ENCODE measurements around the gene NDUFV3. TPM values are rescaled to one million over a fixed set of nuclear protein-coding genes. Genes with fewer than 3 reads are reported as not detected.

NDUFV3 gene
- total RNA-seq, 4 donors from 2014 or later = 41.4 to 61.0 (median 49.5) TPM

GRCh38 chr21:42880352-42880751 is 12.8 kb upstream of the NDUFV3 start:
- TF ChIP-seq, protein P1, sequence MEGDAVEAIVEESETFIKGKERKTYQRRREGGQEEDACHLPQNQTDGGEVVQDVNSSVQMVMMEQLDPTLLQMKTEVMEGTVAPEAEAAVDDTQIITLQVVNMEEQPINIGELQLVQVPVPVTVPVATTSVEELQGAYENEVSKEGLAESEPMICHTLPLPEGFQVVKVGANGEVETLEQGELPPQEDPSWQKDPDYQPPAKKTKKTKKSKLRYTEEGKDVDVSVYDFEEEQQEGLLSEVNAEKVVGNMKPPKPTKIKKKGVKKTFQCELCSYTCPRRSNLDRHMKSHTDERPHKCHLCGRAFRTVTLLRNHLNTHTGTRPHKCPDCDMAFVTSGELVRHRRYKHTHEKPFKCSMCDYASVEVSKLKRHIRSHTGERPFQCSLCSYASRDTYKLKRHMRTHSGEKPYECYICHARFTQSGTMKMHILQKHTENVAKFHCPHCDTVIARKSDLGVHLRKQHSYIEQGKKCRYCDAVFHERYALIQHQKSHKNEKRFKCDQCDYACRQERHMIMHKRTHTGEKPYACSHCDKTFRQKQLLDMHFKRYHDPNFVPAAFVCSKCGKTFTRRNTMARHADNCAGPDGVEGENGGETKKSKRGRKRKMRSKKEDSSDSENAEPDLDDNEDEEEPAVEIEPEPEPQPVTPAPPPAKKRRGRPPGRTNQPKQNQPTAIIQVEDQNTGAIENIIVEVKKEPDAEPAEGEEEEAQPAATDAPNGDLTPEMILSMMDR (IDR thresholded peaks at IDR 0.05; ENCODE audit: low read depth) = no peak

DNA sequence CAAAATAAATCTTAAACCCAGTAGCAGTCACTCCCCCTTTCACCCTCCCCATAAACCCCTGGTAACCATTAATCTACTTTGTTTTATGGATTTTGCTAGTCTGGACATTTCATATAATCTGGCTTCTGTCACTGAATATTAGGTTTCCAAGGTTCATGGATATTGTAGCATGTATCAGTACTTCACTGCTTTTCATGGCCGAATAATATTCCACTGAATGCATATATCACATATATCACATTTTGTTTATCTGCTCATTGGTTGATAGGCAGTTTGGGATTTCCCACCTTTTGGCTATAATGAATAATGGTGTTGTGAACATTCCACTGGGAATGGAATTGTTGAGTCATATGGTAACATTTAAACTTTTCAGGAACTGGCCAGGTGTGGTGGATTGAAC is 9.2 kb upstream of the NDUFV3 start:
- TF ChIP-seq, protein P1 (IDR thresholded peaks at IDR 0.05; ENCODE audit: low read depth) = no peak

GRCh38 chr21:42887326-42887725 is 5.8 kb upstream of the NDUFV3 start:
- TF ChIP-seq, protein P1 (IDR thresholded peaks at IDR 0.05; ENCODE audit: low read depth) = no peak

DNA sequence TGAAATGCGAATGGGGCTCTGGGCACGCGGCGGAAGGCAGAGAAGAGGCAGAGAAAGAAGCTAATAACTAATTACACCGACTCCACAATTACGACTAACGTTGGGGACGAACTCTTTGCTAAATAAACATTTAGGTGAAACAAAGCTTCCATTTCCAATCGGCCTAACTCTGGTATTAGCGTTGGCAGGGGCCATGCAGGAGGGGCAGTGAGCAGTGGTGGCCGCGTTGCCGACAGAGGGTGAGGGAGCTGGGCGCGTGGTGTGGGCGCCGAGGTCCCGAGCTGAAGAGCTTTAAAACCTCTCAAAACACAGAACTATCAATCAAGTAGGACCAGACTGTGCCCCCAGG is 553 bp upstream of the NDUFV3 start:
- TF ChIP-seq, protein P1 (IDR thresholded peaks at IDR 0.05; ENCODE audit: low read depth) = no peak

DNA sequence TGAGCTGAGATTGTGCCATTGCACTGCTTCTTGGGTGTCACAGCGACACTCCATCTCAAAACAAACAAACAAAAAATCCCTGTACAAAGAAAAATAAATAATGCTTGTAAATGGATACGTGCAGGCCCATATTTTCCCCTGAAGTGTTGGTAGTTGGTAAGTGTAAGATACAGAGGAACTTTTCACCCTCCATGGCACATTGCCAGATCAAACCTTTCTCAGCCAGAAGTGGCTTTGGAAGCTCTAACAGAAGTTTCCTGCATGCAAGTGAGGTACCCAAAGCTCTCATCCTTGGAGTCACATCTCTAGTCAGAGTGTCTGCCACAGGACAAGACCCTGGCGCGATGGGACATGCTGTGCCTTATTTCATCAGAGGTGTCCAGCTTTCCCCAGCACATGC is 7.3 kb downstream of the NDUFV3 start:
- TF ChIP-seq, protein P1 (IDR thresholded peaks at IDR 0.05; ENCODE audit: low read depth) = no peak

GRCh38 chr21:42903817-42904216 is 10.7 kb downstream of the NDUFV3 start:
- TF ChIP-seq, protein P1 (IDR thresholded peaks at IDR 0.05; ENCODE audit: low read depth) = no peak

- TF ChIP-seq, protein P1 (IDR thresholded peaks at IDR 0.05; ENCODE audit: low read depth) = no peak
Observed at GRCh38 chr21:42905195-42905594, 12.1 kb downstream of the NDUFV3 start.

Measured in subcutaneous adipose tissue (tissue), 4 donors.